ENCODE data around the gene METTL1. TPM values are rescaled to one million over a fixed set of nuclear protein-coding genes. Genes with fewer than 3 reads are reported as not detected.
"Not testable (repeated sequence)": the region's sequence is repeated elsewhere in the genome, so short reads cannot be mapped to it uniquely, and the experiment has no call there.

Gene METTL1
- total RNA-seq (ENCODE audit: unreplicated experiment) = 10.6 TPM
- long read RNA-seq, transcript METTL1-202 (6 exons, 2,066 nt) = major isoform, 5 of 7 reads
- long read RNA-seq, partial matches to known transcripts = 0 of 7 reads
- long read RNA-seq, other reads (novel, unspliced or antisense) = 2 of 7 reads

DNA sequence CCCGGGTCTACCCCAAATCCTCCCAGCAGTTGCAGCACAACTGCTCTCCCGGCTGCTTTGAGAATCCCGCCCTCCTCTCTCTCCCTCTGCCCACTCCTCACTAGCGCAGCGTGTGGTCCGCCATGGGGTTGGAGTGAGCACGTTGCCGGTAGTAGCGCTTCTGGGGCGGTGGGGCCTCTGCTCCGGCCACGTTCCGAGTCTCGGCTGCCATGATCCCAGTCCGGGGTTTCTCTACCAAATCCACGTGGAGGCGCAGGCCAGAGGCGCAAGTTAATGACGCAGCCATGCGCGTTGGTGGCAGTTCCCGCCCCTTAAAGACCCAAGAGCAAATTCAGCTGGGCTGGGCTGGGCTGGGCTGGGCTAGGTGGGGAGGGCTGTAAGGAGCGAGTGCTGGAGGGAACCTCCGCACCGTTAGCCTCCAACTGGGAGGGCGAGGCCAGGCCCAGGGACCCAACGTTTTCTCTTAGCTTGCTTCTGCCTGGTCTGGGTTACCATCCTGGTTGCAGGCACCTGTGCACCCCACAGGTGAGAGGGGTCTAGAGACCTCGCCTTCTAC, at the start of gene METTL1:
Gene METTL1 (minus strand): TSS at position 233 of the 556 bp plus-strand sequence. CDS start 22 bp downstream, at position 211.
- Mint-ChIP-seq H3K27ac (ENCODE audit: unreplicated experiment) (peak within 1 kb of the TSS; percentile 91), H3K27me3 (ENCODE audit: unreplicated experiment) (peaks cover 9% of the 10 kb centered on the region), H3K4me1 (ENCODE audit: unreplicated experiment) (peaks cover 14% of the 10 kb centered on the region), H3K4me3 (ENCODE audit: unreplicated experiment) (peak within 1 kb of the TSS; percentile 98), H3K9me3 (ENCODE audit: unreplicated experiment) (no peaks in the 10 kb centered on the region), H3K36me3 (ENCODE audit: low read depth, unreplicated experiment) (peaks cover 14% of the 10 kb centered on the region)
- DNase-seq (ENCODE audit: low spot score) = peak; percentile 90
- TF ChIP-seq, protein P1, sequence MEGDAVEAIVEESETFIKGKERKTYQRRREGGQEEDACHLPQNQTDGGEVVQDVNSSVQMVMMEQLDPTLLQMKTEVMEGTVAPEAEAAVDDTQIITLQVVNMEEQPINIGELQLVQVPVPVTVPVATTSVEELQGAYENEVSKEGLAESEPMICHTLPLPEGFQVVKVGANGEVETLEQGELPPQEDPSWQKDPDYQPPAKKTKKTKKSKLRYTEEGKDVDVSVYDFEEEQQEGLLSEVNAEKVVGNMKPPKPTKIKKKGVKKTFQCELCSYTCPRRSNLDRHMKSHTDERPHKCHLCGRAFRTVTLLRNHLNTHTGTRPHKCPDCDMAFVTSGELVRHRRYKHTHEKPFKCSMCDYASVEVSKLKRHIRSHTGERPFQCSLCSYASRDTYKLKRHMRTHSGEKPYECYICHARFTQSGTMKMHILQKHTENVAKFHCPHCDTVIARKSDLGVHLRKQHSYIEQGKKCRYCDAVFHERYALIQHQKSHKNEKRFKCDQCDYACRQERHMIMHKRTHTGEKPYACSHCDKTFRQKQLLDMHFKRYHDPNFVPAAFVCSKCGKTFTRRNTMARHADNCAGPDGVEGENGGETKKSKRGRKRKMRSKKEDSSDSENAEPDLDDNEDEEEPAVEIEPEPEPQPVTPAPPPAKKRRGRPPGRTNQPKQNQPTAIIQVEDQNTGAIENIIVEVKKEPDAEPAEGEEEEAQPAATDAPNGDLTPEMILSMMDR (IDR thresholded peaks at IDR 0.05; ENCODE audit: unreplicated experiment) = no peak

GRCh38 chr12:57821015-57821414, 49.1 kb upstream of the METTL1 start:
- H3K27ac Mint-ChIP-seq (ENCODE audit: unreplicated experiment); H3K4me3 Mint-ChIP-seq (ENCODE audit: unreplicated experiment); H3K9me3 Mint-ChIP-seq (ENCODE audit: unreplicated experiment); DNase-seq (ENCODE audit: low spot score): not testable (repeated sequence)
- peaks cover 20% of the 10 kb centered on the region for H3K27me3 Mint-ChIP-seq (ENCODE audit: unreplicated experiment)
- H3K36me3 Mint-ChIP-seq (ENCODE audit: low read depth, unreplicated experiment) = peaks cover 52% of the 10 kb centered on the region
- peaks cover 44% of the 10 kb centered on the region for H3K4me1 Mint-ChIP-seq (ENCODE audit: unreplicated experiment)

DNA sequence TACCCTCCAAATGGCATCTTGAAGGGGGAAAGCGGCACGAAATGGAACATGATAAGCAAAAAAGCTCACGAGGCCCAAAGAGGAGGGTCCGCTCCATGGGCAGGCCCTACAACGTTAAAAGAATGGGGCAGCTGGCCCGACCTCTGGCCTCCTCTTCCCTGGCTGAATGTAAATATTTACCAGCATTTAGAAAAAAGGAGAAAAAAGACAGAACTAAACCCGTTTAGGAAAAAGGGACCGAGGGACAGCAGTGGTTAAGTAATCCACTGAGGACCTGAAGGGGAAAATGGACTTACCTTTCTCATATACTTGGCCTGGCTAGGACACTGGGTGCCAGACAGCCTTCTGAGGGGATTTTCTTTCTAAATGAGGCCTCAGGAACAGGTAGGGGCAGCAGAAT, 48.2 kb upstream of the METTL1 start:
- not testable (repeated sequence) for H3K27ac Mint-ChIP-seq (ENCODE audit: unreplicated experiment); H3K9me3 Mint-ChIP-seq (ENCODE audit: unreplicated experiment); H3K4me3 Mint-ChIP-seq (ENCODE audit: unreplicated experiment); DNase-seq (ENCODE audit: low spot score)
- Mint-ChIP-seq H3K36me3 (ENCODE audit: low read depth, unreplicated experiment) (peaks cover 44% of the 10 kb centered on the region), H3K4me1 (ENCODE audit: unreplicated experiment) (peaks cover 41% of the 10 kb centered on the region), H3K27me3 (ENCODE audit: unreplicated experiment) (peaks cover 20% of the 10 kb centered on the region)

GRCh38 chr12:57817990-57818331, 46.1 kb upstream of the METTL1 start:
- Mint-ChIP-seq H3K4me1 (ENCODE audit: unreplicated experiment) (peaks cover 28% of the 10 kb centered on the region), H3K36me3 (ENCODE audit: low read depth, unreplicated experiment) (peaks cover 34% of the 10 kb centered on the region), H3K27me3 (ENCODE audit: unreplicated experiment) (peaks cover 11% of the 10 kb centered on the region)
- not testable (repeated sequence) for H3K27ac Mint-ChIP-seq (ENCODE audit: unreplicated experiment); DNase-seq (ENCODE audit: low spot score); H3K4me3 Mint-ChIP-seq (ENCODE audit: unreplicated experiment); H3K9me3 Mint-ChIP-seq (ENCODE audit: unreplicated experiment)

GRCh38 chr12:57817261-57817989, 45.5 kb upstream of the METTL1 start:
- Mint-ChIP-seq H3K27me3 (ENCODE audit: unreplicated experiment) (peaks cover 14% of the 10 kb centered on the region), H3K4me3 (ENCODE audit: unreplicated experiment) (no peak overlapping the region), H3K36me3 (ENCODE audit: low read depth, unreplicated experiment) (peaks cover 32% of the 10 kb centered on the region), H3K27ac (ENCODE audit: unreplicated experiment) (no peak overlapping the region), H3K4me1 (ENCODE audit: unreplicated experiment) (peaks cover 22% of the 10 kb centered on the region), H3K9me3 (ENCODE audit: unreplicated experiment) (no peaks in the 10 kb centered on the region)
- DNase-seq (ENCODE audit: low spot score) = no peak
- TF ChIP-seq, protein P1 (IDR thresholded peaks at IDR 0.05; ENCODE audit: unreplicated experiment) = no peak

DNA sequence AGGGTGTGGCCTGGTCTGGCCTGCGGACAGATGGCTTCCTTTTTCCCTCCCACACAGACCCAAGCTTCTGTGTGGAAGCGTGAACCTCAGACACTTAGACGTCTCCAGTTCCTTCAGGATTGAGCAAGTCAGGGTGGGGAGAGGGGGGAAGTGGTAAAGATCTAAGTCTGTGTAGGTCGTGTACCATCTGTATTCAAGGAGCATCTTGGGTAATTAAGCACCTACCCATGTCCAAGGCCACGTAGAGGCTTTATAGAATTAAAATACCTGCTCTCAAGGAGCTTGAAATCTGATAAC, 44.9 kb upstream of the METTL1 start:
- H3K4me1 Mint-ChIP-seq (ENCODE audit: unreplicated experiment) = peaks cover 19% of the 10 kb centered on the region

More for the DNA sequence above, 44.9 kb upstream of the METTL1 start:
- Mint-ChIP-seq H3K27me3 (ENCODE audit: unreplicated experiment) (peaks cover 14% of the 10 kb centered on the region), H3K27ac (ENCODE audit: unreplicated experiment) (no peak overlapping the region), H3K9me3 (ENCODE audit: unreplicated experiment) (no peaks in the 10 kb centered on the region), H3K36me3 (ENCODE audit: low read depth, unreplicated experiment) (peaks cover 32% of the 10 kb centered on the region), H3K4me3 (ENCODE audit: unreplicated experiment) (no peak overlapping the region)
- TF ChIP-seq, protein P1 (IDR thresholded peaks at IDR 0.05; ENCODE audit: unreplicated experiment) = no peak
- DNase-seq (ENCODE audit: low spot score) = no peak

All from endothelial cell (in vitro differentiated cells).